Measurements from ENCODE around the gene UBAP1.
"Not testable (repeated sequence)": the region's sequence is repeated elsewhere in the genome, so short reads cannot be mapped to it uniquely, and the experiment has no call there.

The UBAP1 gene

DNA sequence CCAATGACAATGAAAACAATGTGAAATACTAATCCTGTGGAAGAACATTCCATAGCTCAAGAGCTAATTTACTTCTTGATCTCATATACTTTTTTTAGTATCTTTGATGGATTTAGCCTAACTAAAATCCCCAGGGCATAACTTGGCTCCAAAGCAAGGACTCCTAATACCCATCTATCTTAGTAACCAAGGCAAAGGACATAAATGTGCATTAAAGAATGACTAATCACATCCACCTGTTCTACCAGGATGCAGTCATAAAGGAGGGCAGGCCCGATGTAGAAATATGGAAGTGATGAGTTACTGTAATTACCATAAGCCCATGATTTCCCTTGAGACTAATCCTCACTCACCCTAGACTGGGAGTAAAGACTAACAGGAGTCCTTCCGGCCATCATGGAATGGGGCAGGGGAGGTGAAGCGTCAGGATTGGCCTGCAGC, 93.3 kb downstream of the UBAP1 start:
- DNase-seq: no peak

DNA sequence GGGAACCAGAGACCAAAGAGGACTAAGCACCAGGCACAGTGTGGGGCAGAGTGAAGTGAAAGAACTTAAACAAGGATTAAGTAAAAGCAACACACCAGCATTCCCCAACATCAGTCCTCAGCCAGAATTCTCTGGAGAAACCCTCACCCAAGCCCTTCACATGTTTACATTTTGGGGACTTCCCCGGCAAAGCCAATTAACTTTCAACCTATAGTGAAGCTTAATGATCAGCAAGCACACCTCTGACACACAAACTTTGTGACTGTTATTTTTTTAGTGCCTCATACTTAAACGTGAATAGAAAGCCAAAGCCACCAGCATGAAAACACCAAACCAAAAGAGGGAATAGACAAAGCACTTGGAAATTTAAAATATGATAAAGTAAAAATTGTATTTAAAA, 94.7 kb downstream of the UBAP1 start:
- not testable (repeated sequence) for DNase-seq

DNA sequence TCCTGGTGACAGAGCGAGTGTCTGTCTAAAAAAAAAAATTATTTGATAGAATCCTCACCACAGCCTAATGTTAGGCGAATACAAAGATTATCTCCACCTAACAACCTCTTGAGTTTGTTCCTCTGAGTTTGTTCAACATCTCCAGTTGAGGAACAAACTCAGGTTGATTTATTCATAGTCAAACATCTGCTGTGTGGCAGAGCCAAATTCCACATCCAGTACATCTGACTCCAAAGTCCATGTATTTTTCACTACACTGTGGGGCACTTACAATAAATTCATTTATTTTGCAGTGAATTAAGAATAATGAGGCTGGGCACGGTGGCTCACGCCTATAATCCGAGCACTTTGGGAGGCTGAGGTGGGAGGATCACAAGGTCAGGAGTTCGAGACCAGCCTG, 97.0 kb downstream of the UBAP1 start:
- DNase-seq: no peak

DNA sequence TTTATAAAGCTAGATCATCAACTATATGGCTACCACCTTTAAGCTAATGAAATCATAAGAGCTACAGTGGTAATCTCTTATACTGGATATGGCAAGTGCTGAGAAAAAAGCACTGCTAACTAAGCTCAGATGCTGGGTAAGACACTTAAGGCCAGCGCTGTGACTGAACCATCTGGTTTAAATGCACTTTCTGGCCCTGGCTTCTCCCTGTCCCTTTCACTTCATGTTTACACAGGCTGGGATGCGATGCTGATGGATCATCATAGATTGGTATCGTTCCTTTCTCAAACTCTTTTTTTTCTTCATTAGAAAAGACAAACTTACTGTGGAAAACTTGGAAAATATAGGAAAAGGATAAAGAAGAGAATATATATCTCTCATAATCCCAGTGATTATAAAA, 97.9 kb downstream of the UBAP1 start:
- DNase-seq: no peak

DNA sequence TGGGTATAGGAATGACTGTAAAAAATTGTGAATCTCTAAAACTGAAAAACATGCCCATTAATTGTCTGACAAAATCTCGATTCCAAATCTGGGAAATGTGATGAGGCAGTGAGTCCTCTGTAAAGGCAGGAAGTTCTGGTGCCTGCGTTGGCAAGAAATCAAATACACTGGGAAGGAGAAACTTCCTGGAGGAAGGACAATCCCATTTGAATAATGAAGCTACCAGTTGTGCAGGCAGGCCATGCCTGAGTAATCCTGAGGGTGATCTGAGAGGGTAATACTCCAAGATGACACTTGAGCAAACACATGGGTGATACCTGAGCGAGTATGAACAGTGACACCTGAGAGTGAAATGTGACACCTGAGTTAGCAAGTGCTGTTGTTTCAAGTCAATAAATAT, 100.6 kb downstream of the UBAP1 start:
- DNase-seq: no peak

DNA sequence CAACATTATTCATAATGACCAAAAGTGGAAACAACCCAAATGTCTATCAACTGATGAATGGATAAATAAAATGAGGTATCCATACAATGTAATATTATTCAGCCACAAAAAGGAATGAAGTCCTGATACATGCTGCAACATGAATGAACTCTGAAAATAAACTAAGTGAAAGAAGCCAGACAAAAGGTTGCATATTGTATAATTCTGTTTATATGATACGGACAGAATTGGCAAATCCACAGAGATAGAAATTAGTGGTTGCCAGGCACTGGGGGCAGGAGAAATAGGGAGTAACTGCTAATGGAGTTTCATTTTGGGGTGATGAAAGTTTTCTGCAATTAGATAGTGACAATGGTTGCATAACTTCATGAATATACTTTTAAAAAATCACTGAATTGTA, 103.3 kb downstream of the UBAP1 start:
- DNase-seq: no peak

DNA sequence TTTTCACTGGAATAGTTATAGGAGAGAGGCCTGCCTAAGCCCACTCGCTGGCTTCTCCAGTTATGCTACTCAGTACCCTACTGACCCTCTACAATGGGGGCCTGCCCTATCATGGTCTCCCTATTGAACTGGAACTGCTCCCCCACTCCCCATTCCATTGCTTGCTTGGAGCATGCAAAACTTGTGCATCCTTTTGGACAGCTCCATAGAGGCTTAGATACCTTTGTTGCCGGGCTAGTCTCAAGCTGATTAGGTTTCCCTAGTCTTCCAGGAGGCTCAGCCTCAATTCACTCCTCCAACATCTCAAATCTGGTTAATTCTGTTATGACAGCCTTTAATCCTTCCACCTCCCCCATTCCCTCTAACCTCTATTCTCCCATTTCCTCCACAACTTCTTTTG, 110.3 kb downstream of the UBAP1 start:
- DNase-seq: no peak

DNA sequence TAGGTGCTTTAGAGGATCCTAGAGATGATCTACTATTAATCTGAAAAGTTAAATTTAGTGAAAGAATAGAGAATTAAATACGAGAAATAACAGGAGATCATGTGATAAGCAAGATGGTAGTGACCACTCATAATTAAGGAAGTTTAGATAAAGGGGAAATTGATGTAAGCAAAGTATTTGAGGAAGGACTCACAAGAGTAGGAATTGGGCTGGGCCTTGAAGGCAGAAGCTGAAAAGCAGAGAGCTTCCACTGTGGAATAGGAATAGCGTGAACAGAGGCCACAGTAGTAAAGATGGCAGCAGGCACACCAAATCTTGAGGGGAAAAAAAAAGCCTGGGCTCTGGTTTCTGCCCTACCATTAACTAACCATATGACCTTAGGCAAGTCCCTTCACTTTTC, 112.2 kb downstream of the UBAP1 start:
- no peak for DNase-seq

DNA sequence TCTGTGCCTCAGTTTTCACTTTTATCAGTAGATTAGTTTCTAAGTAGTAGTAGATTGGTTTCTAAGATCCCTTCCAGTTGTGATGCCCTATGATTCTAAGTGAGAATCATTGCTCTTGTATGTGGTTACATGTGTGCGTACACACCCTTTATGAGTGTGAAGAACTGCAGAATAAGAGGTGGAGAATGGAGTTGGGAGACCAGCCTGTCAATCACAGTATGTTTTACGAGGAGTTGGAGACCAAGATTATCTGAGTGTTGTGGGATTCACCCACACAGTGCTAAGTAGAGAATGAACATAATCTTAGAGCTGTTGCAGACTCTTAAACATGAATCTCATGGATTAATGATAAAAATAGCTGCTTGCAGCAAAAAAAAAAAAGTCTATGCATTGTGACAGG, 112.6 kb downstream of the UBAP1 start:
- no peak for DNase-seq

DNA sequence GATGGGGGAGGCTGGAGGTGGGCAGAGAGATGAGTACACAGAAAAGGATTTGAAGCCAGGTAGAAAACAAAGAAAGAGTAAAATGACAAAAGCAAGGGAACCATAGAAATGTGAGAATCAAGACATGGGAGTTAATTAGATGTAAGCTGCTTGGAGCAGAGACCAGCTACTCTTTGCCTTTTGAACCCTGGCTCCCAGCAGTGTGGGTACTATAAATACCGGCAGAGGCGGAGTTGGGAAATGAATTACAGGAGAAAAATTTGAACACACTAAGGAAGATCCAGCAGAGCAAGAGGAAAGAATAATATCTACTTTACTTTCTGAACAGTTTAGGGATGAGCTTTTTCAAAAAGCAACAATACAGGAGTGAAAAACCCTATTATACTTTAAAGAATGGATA, 113.7 kb downstream of the UBAP1 start:
- no peak for DNase-seq

DNA sequence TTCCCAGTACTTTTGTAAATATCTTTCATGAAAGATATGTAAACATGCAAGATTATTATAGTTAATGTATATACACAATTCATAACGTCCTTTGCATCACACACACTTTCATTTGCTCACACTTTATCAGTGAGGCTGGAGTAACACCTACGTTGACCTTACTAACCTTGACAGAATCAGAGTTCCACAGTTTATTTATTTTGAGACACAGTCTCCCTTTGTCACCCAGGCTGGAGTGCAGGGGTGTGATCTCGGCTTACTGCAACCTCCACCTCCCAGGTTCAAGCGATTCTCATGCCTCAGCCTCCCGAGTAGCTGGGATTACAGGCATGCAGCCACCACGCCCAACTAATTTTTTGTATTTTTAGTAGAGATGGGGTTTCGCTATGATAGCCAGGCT, 122.2 kb downstream of the UBAP1 start:
- not testable (repeated sequence) for DNase-seq
